Suprapubic skin (tissue), 4 donors: ENCODE results near the gene ECI1. TPM values are rescaled to one million over a fixed set of nuclear protein-coding genes. Genes with fewer than 3 reads are reported as not detected.

ENCODE experiments used
- DNase-seq, 2 donors: peaks; one replicate each; pipeline ENCODE4 v3.0.0-alpha.2; 2019; ENCODE audit warnings: low spot score in 2 of 2
- H3K27ac ChIP-seq: fragments of 200-600 bp; sonication (generic); one replicate; pipeline ENCODE4 v1.5.1; 2019
- H3K27me3 ChIP-seq: fragments of 200-600 bp; sonication (generic); one replicate; pipeline ENCODE4 v1.5.1; 2019
- H3K36me3 ChIP-seq: fragments of 200-600 bp; sonication (generic); one replicate; pipeline ENCODE4 v1.5.1; 2019
- H3K4me1 ChIP-seq: fragments of 200-600 bp; sonication (generic); one replicate; pipeline ENCODE4 v1.5.1; 2019
- H3K4me3 ChIP-seq: fragments of 200-600 bp; sonication (generic); one replicate; pipeline ENCODE4 v1.5.1; 2019; ENCODE audit warnings: mild to moderate bottlenecking
- H3K9me3 ChIP-seq: fragments of 200-600 bp; sonication (generic); one replicate; pipeline ENCODE4 v1.5.1; 2019
- EP300 ChIP-seq: sonication (generic); formaldehyde crosslinking; IDR thresholded peaks from one replicate; pipeline ENCODE4 v1.6.1; 2017; ENCODE audit warnings: antibody characterized with exemption
- POLR2A ChIP-seq, 2 donors: fragments of 450-650 bp; IDR thresholded peaks; one replicate each; pipeline ENCODE4 v1.6.1; 2017; ENCODE audit warnings: antibody characterized with exemption in 2 of 2, mild to moderate bottlenecking in 2 of 2, moderate library complexity in 2 of 2
- POLR2AphosphoS5 ChIP-seq, 3 donors: sonication (generic); formaldehyde crosslinking; IDR thresholded peaks; one replicate each; pipeline ENCODE4 v1.6.1; 2017; ENCODE audit warnings: antibody characterized with exemption in 3 of 3
- WGBS: methylation state at CpG from one replicate; pipeline ENCODE4 v1.1.5; 2018; 5-methylcytosine and 5-hydroxymethylcytosine counted together
- total RNA-seq, 4 donors: library from RNA; depleted of rRNA; stranded (reverse); fragments of >200 nt; gene quantifications; one replicate each; pipeline ENCODE4 v1.1.0, GENCODE V29; 2016
- TF ChIP-seq, protein P1 (sequence below), 2 donors: fragments of 200-600 bp in 1 of 2; fragments of 450-650 bp in 1 of 2; sonication (generic) in 1 of 2; IDR thresholded peaks; one replicate each; pipeline ENCODE4 v1.5.1; 2016 to 2019; ENCODE audit warnings: antibody characterized with exemption in 2 of 2, mild to moderate bottlenecking in 1 of 2, moderate library complexity in 1 of 2

The ECI1 gene
- total RNA-seq, 4 donors from 2014 or later = 28.4 to 65.3 (median 47.2) TPM

DNA sequence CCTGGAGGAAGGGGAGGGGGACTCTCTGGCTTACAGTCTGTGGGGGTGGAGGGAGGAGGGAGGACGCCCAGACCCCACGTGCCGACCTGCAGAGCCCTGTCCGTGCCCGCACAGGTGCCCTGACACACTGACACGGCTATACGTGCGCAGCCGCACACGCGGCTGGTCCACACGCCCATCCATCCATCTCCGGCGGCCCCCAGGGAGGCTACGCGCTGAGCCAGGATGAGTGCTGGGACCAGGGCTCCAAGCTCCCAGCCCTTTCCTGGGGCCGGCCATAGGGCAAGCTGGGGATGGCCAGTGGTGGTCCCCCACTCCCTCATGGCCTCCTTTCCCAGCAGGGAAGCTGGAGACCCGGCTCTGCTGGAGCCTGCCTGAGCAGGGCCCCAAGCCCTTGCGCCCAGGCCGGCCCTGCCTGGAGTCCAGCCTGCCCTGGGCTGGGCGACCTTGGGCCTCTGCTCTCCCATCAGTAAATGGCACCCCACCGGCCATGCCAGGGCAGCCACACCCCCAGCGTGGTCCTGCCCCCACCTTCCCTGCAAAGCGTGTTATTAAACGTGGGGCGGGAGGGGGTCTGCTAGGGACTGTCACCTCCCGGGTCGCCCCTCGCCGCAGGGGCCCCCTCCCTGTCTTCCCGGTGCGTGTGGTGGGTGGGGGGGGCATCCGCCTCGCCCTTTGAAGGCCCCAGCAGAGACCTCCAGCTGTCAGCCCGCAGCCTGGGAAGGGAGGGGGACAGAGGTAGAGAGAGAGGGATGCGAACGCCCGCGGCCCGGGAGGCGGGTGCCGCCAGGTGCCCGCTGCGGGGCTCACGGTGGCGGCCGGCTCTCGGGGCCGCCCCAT lies 55.8 kb downstream of the ECI1 start:
- H3K9me3 ChIP-seq = no peaks in the 10 kb centered on the region
- H3K4me3 ChIP-seq = peak overlapping the region; percentile 56
- TF ChIP-seq POLR2AphosphoS5 (IDR thresholded peaks at IDR 0.05) (no peak), EP300 (no peak), POLR2A (IDR thresholded peaks at IDR 0.05) (no peak)
- TF ChIP-seq, protein P1, sequence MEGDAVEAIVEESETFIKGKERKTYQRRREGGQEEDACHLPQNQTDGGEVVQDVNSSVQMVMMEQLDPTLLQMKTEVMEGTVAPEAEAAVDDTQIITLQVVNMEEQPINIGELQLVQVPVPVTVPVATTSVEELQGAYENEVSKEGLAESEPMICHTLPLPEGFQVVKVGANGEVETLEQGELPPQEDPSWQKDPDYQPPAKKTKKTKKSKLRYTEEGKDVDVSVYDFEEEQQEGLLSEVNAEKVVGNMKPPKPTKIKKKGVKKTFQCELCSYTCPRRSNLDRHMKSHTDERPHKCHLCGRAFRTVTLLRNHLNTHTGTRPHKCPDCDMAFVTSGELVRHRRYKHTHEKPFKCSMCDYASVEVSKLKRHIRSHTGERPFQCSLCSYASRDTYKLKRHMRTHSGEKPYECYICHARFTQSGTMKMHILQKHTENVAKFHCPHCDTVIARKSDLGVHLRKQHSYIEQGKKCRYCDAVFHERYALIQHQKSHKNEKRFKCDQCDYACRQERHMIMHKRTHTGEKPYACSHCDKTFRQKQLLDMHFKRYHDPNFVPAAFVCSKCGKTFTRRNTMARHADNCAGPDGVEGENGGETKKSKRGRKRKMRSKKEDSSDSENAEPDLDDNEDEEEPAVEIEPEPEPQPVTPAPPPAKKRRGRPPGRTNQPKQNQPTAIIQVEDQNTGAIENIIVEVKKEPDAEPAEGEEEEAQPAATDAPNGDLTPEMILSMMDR (IDR thresholded peaks at IDR 0.05) = no peak
- H3K36me3 ChIP-seq = no peaks in the 10 kb centered on the region
- WGBS = 2% methylated on average over 19 of the region's 49 CpGs
- H3K27ac ChIP-seq = no peak overlapping the region
- H3K4me1 ChIP-seq = peaks cover 31% of the 10 kb centered on the region
- DNase-seq = no peak
- H3K27me3 ChIP-seq = peaks cover 38% of the 10 kb centered on the region

DNA sequence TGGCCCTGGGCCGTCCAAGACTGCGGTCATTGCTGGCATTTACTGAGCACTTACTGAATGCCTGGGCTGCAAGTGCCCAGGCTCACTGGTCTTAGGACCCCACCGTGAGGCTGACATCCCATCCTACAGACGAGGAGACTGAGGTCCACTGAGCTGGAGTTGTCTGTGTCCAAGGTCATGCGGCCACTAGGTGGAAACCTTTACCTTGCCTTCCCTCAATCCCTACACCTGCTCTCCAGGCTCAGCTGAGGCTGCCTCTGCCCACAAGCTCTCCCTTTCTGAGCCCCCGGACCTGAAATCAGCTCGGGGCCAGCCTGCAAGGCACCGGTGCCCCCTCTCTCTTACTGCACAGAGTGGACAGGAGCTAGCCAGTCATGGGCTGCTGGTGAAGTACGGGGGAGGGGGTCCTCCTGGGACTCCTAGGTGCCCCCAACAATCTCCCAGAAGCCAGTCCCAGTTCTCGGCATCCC lies 56.5 kb downstream of the ECI1 start:
- Histone ChIP-seq H3K9me3 (no peaks in the 10 kb centered on the region), H3K4me3 (no peak overlapping the region), H3K27ac (no peak overlapping the region), H3K27me3 (peaks cover 38% of the 10 kb centered on the region), H3K4me1 (peaks cover 38% of the 10 kb centered on the region), H3K36me3 (no peaks in the 10 kb centered on the region)
- no peak for TF ChIP-seq POLR2A (IDR thresholded peaks at IDR 0.05)
- TF ChIP-seq POLR2AphosphoS5 (IDR thresholded peaks at IDR 0.05) = no peak
- TF ChIP-seq, protein P1 (IDR thresholded peaks at IDR 0.05) = peak in 1 of 2 donors; percentile 34
- no peak for TF ChIP-seq EP300
- WGBS = 13% methylated on average over 4 of the region's 10 CpGs
- DNase-seq = no peak

DNA sequence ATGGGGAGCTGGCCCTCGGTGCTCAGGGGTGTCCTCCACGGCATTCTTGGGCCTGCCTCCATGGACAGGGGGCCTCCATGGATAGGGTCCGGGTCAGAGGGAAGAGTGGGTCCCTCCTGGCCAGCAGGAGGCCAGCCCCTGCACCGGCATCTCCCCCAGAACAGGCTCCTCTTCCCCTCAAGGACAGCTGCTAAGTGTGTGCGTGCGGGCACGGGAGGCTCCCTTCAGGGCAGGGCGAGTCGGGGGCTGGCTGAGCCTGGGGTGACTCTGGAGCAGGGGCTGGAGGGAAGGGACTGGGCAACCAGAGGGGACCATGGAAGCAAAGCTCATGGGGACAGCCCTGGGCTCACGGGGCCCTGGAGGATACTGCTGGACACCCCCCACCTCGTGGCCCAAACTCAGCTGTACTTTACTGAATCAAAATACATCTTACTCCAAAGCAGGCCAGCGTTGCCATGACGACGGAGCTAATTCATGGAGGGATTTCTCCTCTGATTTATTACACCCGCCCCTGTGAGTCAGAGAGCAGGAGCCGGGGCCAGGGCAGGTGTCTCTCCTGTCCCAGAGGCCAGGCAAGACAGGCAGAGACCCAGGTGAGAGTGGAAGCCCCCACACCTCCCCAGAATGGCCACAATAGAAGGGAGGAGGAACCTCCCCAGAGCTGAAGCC lies 57.1 kb downstream of the ECI1 start:
- Histone ChIP-seq H3K27me3 (peaks cover 38% of the 10 kb centered on the region), H3K27ac (no peak overlapping the region), H3K9me3 (no peaks in the 10 kb centered on the region), H3K4me3 (no peak overlapping the region), H3K4me1 (peaks cover 41% of the 10 kb centered on the region), H3K36me3 (no peaks in the 10 kb centered on the region)
- WGBS = 46% methylated on average over 8 of the region's 16 CpGs
- TF ChIP-seq POLR2AphosphoS5 (IDR thresholded peaks at IDR 0.05) (no peak), POLR2A (IDR thresholded peaks at IDR 0.05) (no peak), EP300 (no peak)
- TF ChIP-seq, protein P1 (IDR thresholded peaks at IDR 0.05) = no peak
- no peak for DNase-seq

DNA sequence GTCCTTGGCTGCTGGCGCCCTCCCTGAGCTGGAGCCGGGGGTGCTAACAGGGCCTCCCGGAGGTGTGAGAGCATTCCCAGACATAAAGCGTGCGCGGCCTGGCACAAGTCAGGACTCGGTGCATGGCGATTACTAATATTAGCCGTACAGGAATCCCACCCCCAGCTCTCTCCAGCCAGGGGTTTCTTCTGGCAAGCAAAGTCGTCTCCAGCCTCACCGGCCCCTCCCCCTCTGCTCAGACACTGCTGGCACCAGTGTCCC lies 60.0 kb downstream of the ECI1 start:
- 77% methylated on average over 11 of the region's 11 CpGs for WGBS
- peaks cover 26% of the 10 kb centered on the region for H3K27me3 ChIP-seq
- TF ChIP-seq EP300 = no peak
- TF ChIP-seq, protein P1 (IDR thresholded peaks at IDR 0.05) = no peak
- TF ChIP-seq POLR2A (IDR thresholded peaks at IDR 0.05) = no peak
- TF ChIP-seq POLR2AphosphoS5 (IDR thresholded peaks at IDR 0.05) = no peak

More for the DNA sequence above, 60.0 kb downstream of the ECI1 start:
- Histone ChIP-seq H3K27ac (no peak overlapping the region), H3K9me3 (no peaks in the 10 kb centered on the region), H3K4me1 (peaks cover 37% of the 10 kb centered on the region), H3K4me3 (no peak overlapping the region), H3K36me3 (no peaks in the 10 kb centered on the region)
- no peak for DNase-seq
